ENCODE measurements around the gene CDK5RAP2.

- TF ChIP-seq POLR2A (IDR thresholded peaks at IDR 0.05) (no peak), CTCF (IDR thresholded peaks at IDR 0.05) (no peak)
These were observed 98.7 kb downstream of the CDK5RAP2 start for GRCh38 chr9:120481248-120481647.
